Hematopoietic multipotent progenitor cell treated with erythropoietin and hydrocortisone succinate and interleukin-3 and kit ligand, for 17 days (in vitro differentiated cells): Measurements from ENCODE around the gene METRN.

Experiments used
- DNase-seq: peaks from one replicate; pipeline ENCODE4 v3.0.0-alpha.2; 2015; ENCODE audit warnings: low spot score

METRN gene

DNA sequence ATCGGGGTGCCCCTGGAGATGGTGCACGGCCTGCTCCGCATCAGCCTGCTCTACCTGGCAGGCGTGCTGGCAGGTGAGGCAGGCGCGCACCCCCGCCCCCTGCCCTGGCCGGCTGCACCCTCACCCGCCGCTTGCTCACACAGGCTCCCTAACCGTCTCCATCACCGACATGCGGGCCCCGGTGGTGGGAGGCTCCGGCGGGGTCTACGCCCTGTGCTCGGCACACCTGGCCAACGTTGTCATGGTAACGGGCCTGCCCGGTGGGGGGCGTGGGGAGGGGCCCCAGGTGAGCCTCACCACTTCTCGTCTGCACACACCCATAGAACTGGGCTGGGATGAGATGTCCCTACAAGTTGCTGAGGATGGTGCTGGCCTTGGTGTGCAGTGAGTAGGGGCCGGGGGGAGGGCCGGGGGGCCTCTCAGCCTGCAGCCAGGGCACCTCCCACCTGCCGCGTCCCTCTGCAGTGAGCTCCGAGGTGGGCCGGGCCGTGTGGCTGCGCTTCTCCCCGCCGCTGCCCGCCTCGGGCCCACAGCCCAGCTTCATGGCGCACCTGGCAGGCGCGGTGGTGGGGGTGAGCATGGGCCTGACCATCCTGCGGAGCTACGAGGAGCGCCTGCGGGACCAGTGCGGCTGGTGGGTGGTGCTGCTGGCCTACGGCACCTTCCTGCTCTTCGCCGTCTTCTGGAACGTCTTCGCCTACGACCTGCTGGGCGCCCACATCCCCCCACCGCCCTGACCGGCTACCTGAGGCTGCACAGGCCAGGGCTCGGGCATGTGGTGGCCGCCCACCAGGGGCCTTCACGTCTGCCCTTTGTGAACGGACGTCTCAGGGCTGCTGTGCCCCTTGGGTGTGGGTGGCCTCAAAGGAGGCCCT, 37.4 kb upstream of the METRN start:
- DNase-seq, result no peak

- DNase-seq, result no peak
These were observed 36.6 kb upstream of the METRN start for GRCh38 chr16:678209-678857.

DNA sequence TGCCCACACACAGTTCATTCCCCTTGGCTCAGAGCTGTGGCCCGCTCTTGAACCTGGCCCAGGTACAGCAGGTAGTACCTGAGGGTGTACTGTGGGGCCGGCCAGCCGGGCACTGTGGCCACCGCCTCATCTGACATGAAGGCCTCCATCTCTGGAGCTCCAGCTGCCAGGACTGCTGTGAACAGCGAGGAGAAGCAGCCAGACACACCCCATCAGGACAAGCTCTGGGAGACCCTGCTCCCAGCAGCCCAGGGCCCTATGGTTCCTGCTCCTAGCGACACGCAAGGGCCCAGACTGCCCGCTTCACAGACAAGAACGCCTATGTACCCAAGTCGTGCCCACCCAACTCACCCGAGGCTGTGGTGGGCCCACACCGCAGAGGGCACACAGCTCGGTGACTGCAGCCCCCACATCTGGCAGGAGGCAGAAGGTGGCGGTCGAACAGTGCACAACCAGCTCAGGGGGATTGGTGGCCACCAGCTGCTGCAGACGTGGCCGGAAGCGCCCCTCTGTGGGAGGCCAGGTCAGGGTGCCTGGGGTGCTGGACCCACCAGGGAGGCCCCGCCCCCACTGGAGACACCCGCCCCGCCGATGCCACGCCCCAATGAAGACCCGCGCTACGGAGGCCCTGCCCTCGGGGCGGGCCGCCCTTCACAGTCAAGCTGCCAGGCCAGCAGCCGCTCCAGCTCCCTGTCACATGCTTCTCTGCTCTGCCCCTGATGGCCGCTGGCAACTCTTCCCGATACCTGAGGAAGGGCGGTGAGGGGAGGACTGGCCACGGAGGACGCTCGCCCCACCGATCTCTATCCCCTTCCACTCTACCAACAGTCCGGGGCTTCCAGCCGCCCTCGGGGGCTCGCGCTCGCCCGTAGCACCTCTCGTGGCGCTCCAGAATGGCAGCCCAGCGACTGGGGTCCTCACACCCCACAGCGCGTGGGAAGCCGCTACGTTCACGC, 35.8 kb upstream of the METRN start:
- DNase-seq, result peak; percentile 65

- peak; percentile 84 for DNase-seq
These were observed 34.9 kb upstream of the METRN start, which contains the start of gene STUB1 for GRCh38 chr16:679814-680624. STUB1 (plus strand) TSS chr16:680410; CDS start chr16:680526, 116 bp downstream.

DNA sequence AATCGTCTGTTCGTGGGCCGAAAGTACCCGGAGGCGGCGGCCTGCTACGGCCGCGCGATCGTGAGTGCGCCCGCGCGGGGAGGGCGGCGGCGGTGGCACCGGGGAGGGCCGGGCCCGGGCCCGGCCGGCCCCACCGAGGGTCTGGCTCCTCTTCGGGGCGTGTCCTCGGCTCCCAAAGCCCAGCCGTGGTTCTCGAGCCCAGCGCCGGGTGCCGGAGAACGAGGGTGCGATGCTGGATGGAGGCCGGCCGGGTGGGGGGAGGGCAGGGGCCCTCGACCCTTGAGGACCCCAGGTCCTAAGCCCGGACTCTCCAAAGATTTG, 34.3 kb upstream of the METRN start:
- no peak for DNase-seq

- peak; percentile 29 for DNase-seq
These were observed 33.8 kb upstream of the METRN start for GRCh38 chr16:680967-681745.

DNA sequence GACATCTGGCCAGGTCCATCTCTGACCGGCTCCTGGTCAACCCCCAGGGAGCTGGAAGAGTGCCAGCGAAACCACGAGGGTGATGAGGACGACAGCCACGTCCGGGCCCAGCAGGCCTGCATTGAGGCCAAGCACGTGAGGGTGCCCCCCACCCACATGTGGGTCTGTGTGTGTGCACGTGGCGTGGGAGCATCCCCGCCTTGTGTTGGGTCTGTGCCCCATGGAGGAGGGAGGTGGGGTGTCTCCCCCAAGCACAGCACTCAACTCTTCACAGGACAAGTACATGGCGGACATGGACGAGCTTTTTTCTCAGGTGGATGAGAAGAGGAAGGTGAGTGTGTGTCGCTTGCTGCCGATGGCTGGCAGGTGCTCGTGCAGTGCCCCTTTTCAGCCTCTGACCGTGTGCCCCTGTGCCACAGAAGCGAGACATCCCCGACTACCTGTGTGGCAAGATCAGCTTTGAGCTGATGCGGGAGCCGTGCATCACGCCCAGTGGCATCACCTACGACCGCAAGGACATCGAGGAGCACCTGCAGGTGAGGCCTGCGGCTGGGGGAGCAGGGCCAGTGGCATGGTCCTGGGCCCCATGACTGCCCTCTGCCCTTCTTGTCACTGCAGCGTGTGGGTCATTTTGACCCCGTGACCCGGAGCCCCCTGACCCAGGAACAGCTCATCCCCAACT, 33.0 kb upstream of the METRN start:
- no peak for DNase-seq

DNA sequence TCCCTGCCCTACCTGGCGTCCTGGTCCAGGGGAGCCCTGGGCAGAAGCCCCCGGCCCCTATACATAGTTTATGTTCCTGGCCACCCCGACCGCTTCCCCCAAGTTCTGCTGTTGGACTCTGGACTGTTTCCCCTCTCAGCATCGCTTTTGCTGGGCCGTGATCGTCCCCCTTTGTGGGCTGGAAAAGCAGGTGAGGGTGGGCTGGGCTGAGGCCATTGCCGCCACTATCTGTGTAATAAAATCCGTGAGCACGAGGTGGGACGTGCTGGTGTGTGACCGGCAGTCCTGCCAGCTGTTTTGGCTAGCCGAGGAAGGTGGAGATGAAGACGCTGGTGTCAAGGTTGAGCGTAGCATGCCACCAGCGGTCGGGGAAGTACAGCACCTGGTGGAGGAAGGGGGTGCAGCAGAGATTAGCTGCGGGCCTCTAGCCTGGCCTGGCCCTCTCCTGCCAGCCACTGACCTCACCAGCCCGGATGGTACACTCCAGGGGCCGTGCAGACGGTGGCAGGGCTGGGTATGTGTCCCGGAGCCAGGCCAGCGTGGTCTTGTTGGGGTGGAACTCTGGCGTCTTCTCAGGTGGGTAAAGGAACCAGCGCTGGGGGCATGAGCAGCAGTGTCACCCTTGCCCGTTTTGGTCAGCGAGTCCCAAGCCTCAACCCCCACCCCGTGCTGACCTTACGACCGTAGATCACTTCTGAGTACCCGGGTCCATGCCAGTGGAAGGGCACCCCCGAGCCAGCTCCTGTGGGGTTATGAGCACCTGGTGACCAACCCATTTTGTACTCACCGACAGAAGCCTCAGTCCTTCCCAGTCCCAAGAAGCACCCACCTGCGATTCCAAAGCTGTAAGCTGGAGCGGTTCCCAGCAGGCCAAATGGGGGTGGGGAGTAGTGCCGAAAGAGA, 32.2 kb upstream of the METRN start:
- DNase-seq, result no peak

- no peak for DNase-seq
These were observed 31.4 kb upstream of the METRN start for GRCh38 chr16:683396-684070.

DNA sequence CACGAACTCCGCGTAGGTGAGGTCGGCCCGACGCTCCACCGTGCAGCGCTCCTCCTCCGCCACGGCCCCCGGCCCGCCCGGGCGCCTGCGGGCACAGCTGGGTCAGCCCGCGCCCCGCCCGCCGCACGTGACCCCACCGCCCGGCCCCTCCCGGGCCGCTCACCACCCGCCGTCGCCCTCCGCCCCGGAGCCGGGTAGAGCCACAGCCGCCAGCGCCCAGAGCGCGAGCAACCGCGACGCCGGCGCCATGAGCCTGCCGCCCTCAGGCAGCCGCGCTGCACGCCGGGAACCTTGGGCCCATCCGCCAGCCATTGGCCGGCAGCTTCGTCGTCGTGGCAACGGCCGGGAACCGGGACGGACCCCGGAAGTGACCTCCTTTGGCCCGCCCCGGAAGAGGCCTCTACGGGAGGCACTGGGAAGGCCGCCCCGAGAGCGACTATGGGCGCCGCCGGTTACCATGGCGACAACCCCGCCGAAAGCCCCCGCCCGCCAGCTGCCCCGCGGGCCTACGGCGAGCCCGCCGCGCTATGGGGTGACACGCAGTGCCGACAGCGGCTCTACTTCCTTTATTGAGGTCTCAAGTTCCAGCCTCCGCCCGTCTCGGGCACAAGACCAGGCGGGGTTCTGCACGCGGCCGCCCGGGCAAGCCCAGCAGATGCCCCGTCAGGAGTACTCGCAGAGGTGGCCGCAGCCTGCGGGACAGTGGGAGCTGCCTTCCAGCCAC, 30.7 kb upstream of the METRN start, which contains the start of gene JMJD8:
Gene JMJD8, minus strand, starts transcription at position 264 of the 724 bp plus-strand sequence. Its CDS starts 15 bp downstream, at position 249.
- DNase-seq, result peak; percentile 96

GRCh38 chr16:684961-685696, 29.8 kb upstream of the METRN start:
- no peak for DNase-seq

DNA sequence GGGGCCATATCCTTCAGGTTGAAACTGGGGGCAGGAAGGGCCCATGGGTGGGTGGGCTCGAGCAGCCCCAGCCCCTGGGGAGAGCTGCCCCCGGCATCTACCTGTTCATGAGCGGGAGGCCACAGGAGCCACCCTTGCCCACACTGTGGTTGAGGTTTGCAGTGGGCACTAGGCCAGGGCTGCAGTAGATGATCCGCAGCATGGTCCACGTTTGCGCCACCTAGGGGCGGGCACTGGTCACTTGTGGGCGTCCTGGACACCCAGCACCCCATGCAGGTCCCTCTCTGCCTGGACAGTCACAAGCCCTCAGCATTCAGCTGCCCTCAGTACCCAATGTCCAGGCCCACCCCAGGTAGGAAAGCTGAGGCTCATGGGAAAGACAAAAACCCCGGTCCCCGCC, 29.0 kb upstream of the METRN start:
- DNase-seq, result peak; percentile 57

GRCh38 chr16:686459-687260, 28.3 kb upstream of the METRN start:
- DNase-seq, result no peak

DNA sequence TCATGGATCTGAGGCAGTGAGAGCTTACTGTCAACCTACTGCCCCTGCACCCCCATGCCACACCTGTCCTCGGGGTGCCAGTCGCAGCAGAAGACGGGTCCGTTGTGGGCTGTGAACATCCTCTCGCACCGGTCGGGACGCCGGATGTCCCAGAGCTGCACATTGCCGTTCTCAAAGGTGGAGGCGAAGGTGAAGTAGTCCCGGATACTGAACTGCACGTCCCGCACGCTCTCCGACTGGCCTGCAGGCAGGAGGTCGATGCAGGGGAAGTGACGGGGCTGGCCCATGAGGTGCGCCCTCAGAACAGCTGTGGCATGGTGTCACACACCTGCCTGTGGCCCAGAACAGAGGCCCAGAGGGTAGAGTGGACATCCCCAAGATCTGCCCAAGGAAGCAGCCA, 27.4 kb upstream of the METRN start:
- DNase-seq, result no peak

DNA sequence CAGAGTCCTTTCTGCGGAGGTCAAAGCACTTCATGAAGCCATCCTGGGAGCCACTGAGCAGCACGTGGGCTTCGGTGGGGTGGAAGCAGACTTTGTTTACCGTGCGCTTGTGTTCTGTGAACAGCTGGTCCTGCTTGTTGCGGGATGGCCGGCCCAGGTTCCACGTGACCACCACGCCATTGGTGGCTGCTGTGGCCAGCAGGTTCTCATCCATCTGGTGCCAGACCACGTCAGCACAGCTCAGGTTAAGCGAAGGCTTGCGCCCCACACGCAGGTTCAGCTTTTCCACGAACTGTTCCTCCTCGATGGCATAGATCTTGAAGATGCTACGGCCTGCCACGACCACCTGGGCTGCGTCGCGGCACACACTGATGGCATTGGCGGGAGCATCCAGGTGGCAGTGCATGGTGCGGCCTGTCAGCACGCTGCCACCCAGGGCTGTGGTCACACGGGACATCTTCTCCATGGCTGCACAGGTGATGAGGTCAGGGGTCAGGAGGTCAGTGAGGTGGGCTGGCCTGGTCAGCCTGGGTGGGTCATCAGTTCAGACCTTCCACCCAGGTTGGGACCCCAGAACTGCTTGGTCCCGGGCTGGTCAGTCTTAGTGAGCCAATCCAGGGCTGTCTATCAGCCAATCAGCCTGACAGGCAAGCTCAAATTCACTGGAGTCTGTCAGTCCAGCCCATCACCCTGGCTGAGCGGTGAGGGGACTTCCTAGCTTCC, 25.6 kb upstream of the METRN start:
- DNase-seq, result no peak
